Measurements from ENCODE around the gene ERN1.
"Not testable (repeated sequence)": the region's sequence is repeated elsewhere in the genome, so short reads cannot be mapped to it uniquely, and the experiment has no call there.

The ERN1 gene

GRCh38 chr17:64016231-64016784 lies 113.6 kb downstream of the ERN1 start:
- 82 to 89% methylated on average over 5 of the region's 5 CpGs for WGBS, 2 experiments
- H3K4me1 ChIP-seq (ENCODE audit: control insufficient read depth, insufficient read depth, low read length) = no peaks in the 10 kb centered on the region
- H3K27me3 ChIP-seq (ENCODE audit: control insufficient read depth, insufficient read depth, low read length, poor library complexity, severe bottlenecking) = no peaks in the 10 kb centered on the region
- no peak overlapping the region for H3K4me3 ChIP-seq (ENCODE audit: insufficient read depth, low read depth, low read length)
- no peak overlapping the region for H3K27ac ChIP-seq (ENCODE audit: insufficient read depth, low read depth, low read length, poor library complexity, severe bottlenecking)
- no peaks in the 10 kb centered on the region for H3K9me3 ChIP-seq (ENCODE audit: control insufficient read depth, low read length)
- H3K36me3 ChIP-seq (ENCODE audit: control insufficient read depth, insufficient read depth, low read length) = no peaks in the 10 kb centered on the region

DNA sequence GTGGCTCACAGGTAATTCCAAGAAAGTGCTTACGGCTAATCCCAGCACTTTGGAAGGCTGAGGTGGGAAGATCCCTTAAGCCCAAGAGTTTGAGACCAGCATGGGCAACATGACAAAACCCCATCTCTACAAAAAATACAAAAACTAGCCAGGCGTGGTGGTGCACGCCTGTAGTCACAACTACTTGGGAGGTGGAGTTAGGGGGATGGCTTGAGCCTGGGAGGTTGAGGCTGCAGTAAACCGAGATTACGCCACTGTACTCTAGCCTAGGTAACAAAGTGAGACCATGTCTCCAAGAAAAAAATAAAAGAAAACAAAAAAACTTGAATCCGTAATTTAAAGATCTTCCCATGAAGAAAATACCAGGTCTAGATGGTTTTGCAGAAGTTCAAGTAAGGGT lies 114.5 kb downstream of the ERN1 start:
- 88 to 95% methylated on average over 6 of the region's 6 CpGs for WGBS, 2 experiments
- Histone ChIP-seq H3K27ac (ENCODE audit: insufficient read depth, low read depth, low read length, poor library complexity, severe bottlenecking) (no peak overlapping the region), H3K4me3 (ENCODE audit: insufficient read depth, low read depth, low read length) (no peak overlapping the region), H3K27me3 (ENCODE audit: control insufficient read depth, insufficient read depth, low read length, poor library complexity, severe bottlenecking) (no peaks in the 10 kb centered on the region), H3K4me1 (ENCODE audit: control insufficient read depth, insufficient read depth, low read length) (no peaks in the 10 kb centered on the region), H3K9me3 (ENCODE audit: control insufficient read depth, low read length) (no peaks in the 10 kb centered on the region), H3K36me3 (ENCODE audit: control insufficient read depth, insufficient read depth, low read length) (no peaks in the 10 kb centered on the region)

DNA sequence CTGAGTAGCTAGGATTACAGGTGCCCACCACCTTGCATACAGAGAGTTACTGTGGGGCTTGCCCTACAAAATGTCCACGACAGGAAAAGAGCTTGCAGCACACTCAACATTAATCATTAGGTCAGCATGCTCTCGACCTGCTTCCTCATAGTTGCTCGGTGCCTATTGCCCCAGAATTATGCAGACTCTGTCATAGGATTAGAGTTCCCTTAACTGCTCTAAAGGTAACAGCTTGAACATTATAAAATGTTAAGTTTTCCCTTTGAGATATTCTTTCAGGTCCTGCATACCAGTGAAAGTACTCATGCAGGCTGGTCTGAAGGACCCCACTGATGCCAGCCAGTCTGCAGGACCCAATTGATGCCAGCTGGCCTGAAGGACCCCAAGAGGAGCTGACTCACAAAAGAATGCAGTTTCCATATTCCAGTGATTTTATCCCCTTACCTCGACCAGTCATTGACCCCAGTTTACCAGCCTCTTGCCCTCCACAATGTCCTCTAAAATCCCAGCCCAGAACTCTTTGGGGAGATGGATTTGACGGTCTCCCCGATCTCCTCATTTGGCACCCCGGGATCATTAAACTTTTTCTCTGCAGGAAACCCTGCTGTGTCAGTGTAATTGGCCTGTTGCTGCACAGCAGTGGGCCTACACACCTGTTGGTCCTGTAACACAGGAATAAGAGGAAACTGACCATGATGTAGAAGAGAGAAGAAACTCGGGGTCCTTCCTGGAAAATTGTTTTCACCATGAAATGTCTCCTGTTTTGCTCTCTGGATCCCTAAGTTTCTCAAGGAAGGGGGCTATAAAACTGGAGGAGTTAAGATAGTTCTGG lies 120.2 kb downstream of the ERN1 start:
- no peak overlapping the region for H3K27ac ChIP-seq (ENCODE audit: insufficient read depth, low read depth, low read length, poor library complexity, severe bottlenecking)
- H3K4me1 ChIP-seq (ENCODE audit: control insufficient read depth, insufficient read depth, low read length) = peaks cover 7% of the 10 kb centered on the region
- H3K4me3 ChIP-seq (ENCODE audit: insufficient read depth, low read depth, low read length) = no peak overlapping the region
- no peaks in the 10 kb centered on the region for H3K27me3 ChIP-seq (ENCODE audit: control insufficient read depth, insufficient read depth, low read length, poor library complexity, severe bottlenecking)
- WGBS, 2 experiments = 69 to 76% methylated on average over 8 of the region's 8 CpGs
- H3K36me3 ChIP-seq (ENCODE audit: control insufficient read depth, insufficient read depth, low read length) = no peaks in the 10 kb centered on the region
- H3K9me3 ChIP-seq (ENCODE audit: control insufficient read depth, low read length) = no peaks in the 10 kb centered on the region

GRCh38 chr17:64008830-64009229 lies 121.1 kb downstream of the ERN1 start:
- H3K36me3 ChIP-seq (ENCODE audit: control insufficient read depth, insufficient read depth, low read length) = no peaks in the 10 kb centered on the region
- H3K4me3 ChIP-seq (ENCODE audit: insufficient read depth, low read depth, low read length) = no peak overlapping the region
- H3K27ac ChIP-seq (ENCODE audit: insufficient read depth, low read depth, low read length, poor library complexity, severe bottlenecking) = no peak overlapping the region
- no peaks in the 10 kb centered on the region for H3K9me3 ChIP-seq (ENCODE audit: control insufficient read depth, low read length)
- no peaks in the 10 kb centered on the region for H3K27me3 ChIP-seq (ENCODE audit: control insufficient read depth, insufficient read depth, low read length, poor library complexity, severe bottlenecking)
- peaks cover 7% of the 10 kb centered on the region for H3K4me1 ChIP-seq (ENCODE audit: control insufficient read depth, insufficient read depth, low read length)
- 86% methylated on average over 4 of the region's 4 CpGs for WGBS, 2 experiments

DNA sequence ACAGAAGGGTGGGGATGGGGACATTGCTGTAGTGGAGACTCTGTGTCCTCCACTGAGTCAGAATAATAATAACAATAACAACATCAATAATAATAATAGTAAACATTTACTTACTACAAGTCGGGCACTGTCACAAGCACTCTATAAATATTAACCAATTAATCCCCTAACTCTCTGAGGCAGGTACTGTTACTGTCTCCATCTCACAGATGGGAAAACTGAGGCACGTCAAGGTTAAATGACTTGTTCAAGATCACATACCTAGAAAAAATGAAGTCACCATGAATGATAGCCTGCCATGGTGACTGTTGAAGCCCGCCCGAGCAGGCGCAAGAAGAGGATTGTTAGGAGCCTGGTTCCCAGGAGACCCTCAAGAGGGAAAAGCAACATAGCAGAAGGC lies 121.6 kb downstream of the ERN1 start:
- no peak overlapping the region for H3K4me3 ChIP-seq (ENCODE audit: insufficient read depth, low read depth, low read length)
- H3K9me3 ChIP-seq (ENCODE audit: control insufficient read depth, low read length) = no peaks in the 10 kb centered on the region
- H3K27ac ChIP-seq (ENCODE audit: insufficient read depth, low read depth, low read length, poor library complexity, severe bottlenecking) = no peak overlapping the region
- H3K4me1 ChIP-seq (ENCODE audit: control insufficient read depth, insufficient read depth, low read length) = peaks cover 7% of the 10 kb centered on the region
- 94 to 96% methylated on average over 5 of the region's 5 CpGs for WGBS, 2 experiments
- H3K36me3 ChIP-seq (ENCODE audit: control insufficient read depth, insufficient read depth, low read length) = no peaks in the 10 kb centered on the region
- H3K27me3 ChIP-seq (ENCODE audit: control insufficient read depth, insufficient read depth, low read length, poor library complexity, severe bottlenecking) = no peaks in the 10 kb centered on the region

DNA sequence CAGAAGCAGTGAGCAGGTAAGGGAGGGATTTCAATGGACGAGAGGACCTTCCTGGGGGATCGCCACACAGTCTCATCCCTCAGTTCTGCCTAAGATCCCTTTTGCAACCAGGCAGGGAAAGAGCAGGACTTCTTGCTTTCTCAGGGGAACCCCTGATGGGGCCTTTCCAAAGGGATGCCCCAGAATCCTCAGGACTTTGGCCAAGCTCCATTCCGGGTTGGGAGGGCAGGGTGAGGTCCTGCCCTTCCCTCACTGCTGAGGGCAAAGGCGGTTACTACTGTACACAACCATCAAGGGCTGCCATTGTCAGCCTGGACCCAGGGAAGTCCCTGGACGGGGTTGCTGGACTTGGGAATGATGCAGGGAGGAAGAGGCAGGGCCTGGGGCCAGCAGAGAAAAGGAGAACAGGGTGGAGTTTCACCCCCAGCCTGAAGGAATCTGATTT lies 122.1 kb downstream of the ERN1 start:
- Histone ChIP-seq H3K27ac (ENCODE audit: insufficient read depth, low read depth, low read length, poor library complexity, severe bottlenecking) (no peak overlapping the region), H3K36me3 (ENCODE audit: control insufficient read depth, insufficient read depth, low read length) (no peaks in the 10 kb centered on the region), H3K9me3 (ENCODE audit: control insufficient read depth, low read length) (no peaks in the 10 kb centered on the region), H3K4me3 (ENCODE audit: insufficient read depth, low read depth, low read length) (no peak overlapping the region), H3K4me1 (ENCODE audit: control insufficient read depth, insufficient read depth, low read length) (peaks cover 7% of the 10 kb centered on the region), H3K27me3 (ENCODE audit: control insufficient read depth, insufficient read depth, low read length, poor library complexity, severe bottlenecking) (no peaks in the 10 kb centered on the region)
- WGBS, 2 experiments = 83 to 86% methylated on average over 5 of the region's 5 CpGs

DNA sequence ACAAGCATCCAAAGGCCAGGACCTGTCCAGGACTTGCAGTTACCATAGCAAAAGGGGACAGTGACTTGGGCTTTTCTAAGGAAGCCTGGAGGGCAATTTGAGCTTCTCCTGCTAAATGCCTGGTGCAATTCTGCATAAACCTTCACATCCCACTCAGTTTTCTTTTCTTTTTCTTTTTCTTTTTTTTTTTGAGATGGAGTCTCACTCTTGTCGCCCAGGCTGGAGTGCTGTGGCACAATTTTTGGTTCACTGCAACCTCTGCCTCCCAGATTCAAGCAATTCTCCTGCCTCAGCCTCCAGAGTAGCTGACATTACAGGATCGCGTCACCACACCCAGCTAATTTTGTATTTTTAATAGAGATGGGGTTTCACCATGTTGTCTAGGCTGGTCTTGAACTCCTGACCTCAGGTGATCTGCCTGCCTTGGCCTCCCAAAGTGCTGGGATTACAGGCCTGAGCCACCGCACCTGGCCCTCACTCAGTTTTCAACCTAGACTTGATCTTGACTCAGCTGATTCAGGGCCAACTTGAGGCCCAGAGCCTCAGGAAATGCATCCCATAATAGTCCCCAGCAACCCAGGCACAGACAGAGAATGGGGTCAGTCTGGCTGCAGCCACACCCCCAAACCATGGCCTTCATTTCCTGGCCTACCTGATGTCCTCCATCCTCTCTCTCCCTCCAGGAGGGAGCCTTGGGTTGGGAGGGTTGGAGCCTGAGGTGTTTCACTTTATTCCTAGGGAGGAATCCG lies 122.7 kb downstream of the ERN1 start:
- not testable (repeated sequence) for H3K4me1 ChIP-seq (ENCODE audit: control insufficient read depth, insufficient read depth, low read length); H3K36me3 ChIP-seq (ENCODE audit: control insufficient read depth, insufficient read depth, low read length); H3K9me3 ChIP-seq (ENCODE audit: control insufficient read depth, low read length); H3K4me3 ChIP-seq (ENCODE audit: insufficient read depth, low read depth, low read length); H3K27ac ChIP-seq (ENCODE audit: insufficient read depth, low read depth, low read length, poor library complexity, severe bottlenecking); H3K27me3 ChIP-seq (ENCODE audit: control insufficient read depth, insufficient read depth, low read length, poor library complexity, severe bottlenecking)
- WGBS, 2 experiments = 89 to 93% methylated on average over 5 of the region's 5 CpGs

GRCh38 chr17:64006361-64007088 lies 123.4 kb downstream of the ERN1 start:
- peaks cover 7% of the 10 kb centered on the region for H3K4me1 ChIP-seq (ENCODE audit: control insufficient read depth, insufficient read depth, low read length)
- no peak overlapping the region for H3K27ac ChIP-seq (ENCODE audit: insufficient read depth, low read depth, low read length, poor library complexity, severe bottlenecking)
- no peaks in the 10 kb centered on the region for H3K9me3 ChIP-seq (ENCODE audit: control insufficient read depth, low read length)
- no peaks in the 10 kb centered on the region for H3K27me3 ChIP-seq (ENCODE audit: control insufficient read depth, insufficient read depth, low read length, poor library complexity, severe bottlenecking)
- H3K4me3 ChIP-seq (ENCODE audit: insufficient read depth, low read depth, low read length) = no peak overlapping the region
- 89 to 93% methylated on average over 13 of the region's 13 CpGs for WGBS, 2 experiments
- no peaks in the 10 kb centered on the region for H3K36me3 ChIP-seq (ENCODE audit: control insufficient read depth, insufficient read depth, low read length)

DNA sequence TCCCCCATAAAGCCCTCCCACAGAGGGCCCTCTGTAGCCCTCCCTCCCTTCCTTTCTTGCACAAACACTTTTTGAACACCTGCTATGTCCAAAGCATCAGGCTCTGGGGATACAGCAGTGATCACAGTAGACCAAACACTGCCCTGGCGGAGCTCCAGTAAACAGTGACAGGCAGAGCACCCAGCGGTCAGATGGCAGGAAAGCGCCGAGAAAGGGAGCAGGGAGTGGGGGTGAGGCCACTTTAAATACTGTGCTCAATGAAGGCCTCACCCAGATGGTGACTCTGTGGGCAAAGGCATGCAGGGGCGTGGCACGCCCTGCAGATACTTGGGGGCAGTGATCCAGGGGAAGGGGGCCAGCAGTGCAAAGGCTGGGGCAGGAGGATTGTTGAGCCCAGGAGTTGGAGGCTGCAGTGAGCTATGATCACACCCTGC lies 124.2 kb downstream of the ERN1 start:
- 66 to 70% methylated on average over 6 of the region's 6 CpGs for WGBS, 2 experiments

More for the DNA sequence above, 124.2 kb downstream of the ERN1 start:
- H3K4me1 ChIP-seq (ENCODE audit: control insufficient read depth, insufficient read depth, low read length) = peaks cover 7% of the 10 kb centered on the region
- H3K27me3 ChIP-seq (ENCODE audit: control insufficient read depth, insufficient read depth, low read length, poor library complexity, severe bottlenecking) = no peaks in the 10 kb centered on the region
- H3K4me3 ChIP-seq (ENCODE audit: insufficient read depth, low read depth, low read length) = no peak overlapping the region
- no peak overlapping the region for H3K27ac ChIP-seq (ENCODE audit: insufficient read depth, low read depth, low read length, poor library complexity, severe bottlenecking)
- no peaks in the 10 kb centered on the region for H3K36me3 ChIP-seq (ENCODE audit: control insufficient read depth, insufficient read depth, low read length)
- no peaks in the 10 kb centered on the region for H3K9me3 ChIP-seq (ENCODE audit: control insufficient read depth, low read length)
